K562 (cell line): Measurements from ENCODE around the gene SYK. TPM values are rescaled to one million over a fixed set of nuclear protein-coding genes. Genes with fewer than 3 reads are reported as not detected.

Source experiments
- ATAC-seq: fragments of 200-7000 bp; cut with Tn5 transposase; 3 replicates; pipeline ENCODE4 v1.9.1; 2020; ENCODE audit warnings: moderate library complexity
- BruUV-seq: library from RNA; stranded (reverse); fragments of 400-500 nt; replicated peaks from 2 replicates; lab custom pipeline; 2021; lab: Mats Ljungman, UMichigan
- CTCF ChIA-PET: fragments of 300-600 bp; formaldehyde crosslinking; extraction: SDS; loops from one replicate; lab custom pipeline; 2021; ENCODE audit warnings: low intra/inter-chr PET ratio; lab: Yijun Ruan, JAX
- POLR2A ChIA-PET: fragments of 300-600, 350-650 bp; sonication (Branson Sonifier 250); formaldehyde crosslinking; extraction: SDS; loops from one replicate; lab custom pipeline; 2021; ENCODE audit warnings: antibody characterized with exemption, inconsistent platforms; lab: Yijun Ruan, JAX
- DNase-seq, 4 experiments: peaks; one replicate each; pipeline versions ENCODE4 v3.0.0 to v3.0.0-alpha.2; 2011 to 2018; ENCODE audit warnings: low spot score in 3 of 4, mixed read lengths in 3 of 4; ENCODE audit errors: extremely low read depth in 1 of 4
- FAIRE-seq: peaks from 2 replicates; lab custom pipeline; 2011; peaks lifted over from hg19 to GRCh38; lab: Jason Lieb, UNC
- H2AFZ ChIP-seq: 2 replicates; pipeline ENCODE4 v1.6.0; 2011; ENCODE audit warnings: low read depth, low read length, control low read depth, inconsistent platforms
- H3K27ac ChIP-seq: fragments of 200-600 bp; 3 replicates; pipeline ENCODE4 v1.8.0; 2011; ENCODE audit warnings: low read depth, mild to moderate bottlenecking, control low read depth, inconsistent platforms, low read length, moderate library complexity, mixed read lengths; ENCODE audit errors: extremely low read depth
- H3K27me3 ChIP-seq, 2 experiments: fragments of 300-600 bp in 1 of 2; 2 replicates in 1 of 2; 3 replicates in 1 of 2; pipeline versions ENCODE4 v1.6.0 to v1.8.0; 2011; ENCODE audit warnings: inconsistent platforms in 2 of 2, low read length in 2 of 2, mild to moderate bottlenecking in 1 of 2, mixed read lengths in 1 of 2, moderate library complexity in 1 of 2; ENCODE audit not compliant: control insufficient read depth in 2 of 2, insufficient read depth in 2 of 2
- H3K36me3 ChIP-seq: fragments of 300-600 bp; 3 replicates; pipeline ENCODE4 v1.8.0; 2011; ENCODE audit warnings: mild to moderate bottlenecking, low read length, inconsistent platforms; ENCODE audit not compliant: control insufficient read depth, insufficient read depth
- H3K4me1 ChIP-seq, 2 experiments: fragments of 200-600 bp in 1 of 2; replicated peaks in 1 of 2; 2 replicates in 1 of 2; 3 replicates in 1 of 2; pipeline versions ENCODE4 v1.5.1 to v1.8.0; 2011; ENCODE audit warnings: inconsistent platforms in 2 of 2, low read length in 2 of 2, mild to moderate bottlenecking in 1 of 2, mixed read lengths in 1 of 2, moderate library complexity in 1 of 2; ENCODE audit not compliant: control insufficient read depth in 2 of 2, insufficient read depth in 2 of 2
- H3K4me2 ChIP-seq: 2 replicates; pipeline ENCODE4 v1.6.1; 2011; ENCODE audit warnings: low read length, control low read depth, inconsistent platforms, mixed read lengths; ENCODE audit not compliant: insufficient read depth
- H3K4me3 ChIP-seq: fragments of 200-600 bp; sonication (generic), shearing (Covaris generic); 2 replicates; pipeline ENCODE4 v1.5.1; 2016; ENCODE audit warnings: control low read depth, inconsistent platforms
- H3K79me2 ChIP-seq: fragments of 200-600 bp; 3 replicates; pipeline ENCODE4 v1.8.0; 2011; ENCODE audit warnings: low read length, inconsistent platforms; ENCODE audit not compliant: control insufficient read depth, insufficient read depth
- H3K9ac ChIP-seq, 2 experiments: 2 replicates each; pipeline versions ENCODE4 v1.6.0 to v1.6.1; 2011; ENCODE audit warnings: low read depth in 2 of 2, low read length in 2 of 2, control low read depth in 1 of 2, inconsistent platforms in 1 of 2, mild to moderate bottlenecking in 1 of 2, mixed read lengths in 1 of 2; ENCODE audit not compliant: insufficient read depth in 1 of 2
- H3K9me1 ChIP-seq: one replicate; pipeline ENCODE4 v1.6.0; 2011; ENCODE audit warnings: inconsistent platforms, mild to moderate bottlenecking, low read length, moderate library complexity; ENCODE audit not compliant: control insufficient read depth, insufficient read depth
- H3K9me3 ChIP-seq: replicated peaks from 2 replicates; pipeline ENCODE4 v1.5.1; 2011; ENCODE audit warnings: low read depth, low read length, inconsistent platforms; ENCODE audit not compliant: control insufficient read depth, insufficient read depth
- H4K20me1 ChIP-seq: replicated peaks from 2 replicates; pipeline ENCODE4 v1.6.1; 2011; ENCODE audit warnings: low read length, inconsistent platforms, mixed read lengths; ENCODE audit not compliant: control insufficient read depth, insufficient read depth
- CCNT2 ChIP-seq: IDR thresholded peaks from 2 replicates; pipeline ENCODE4 v1.6.1; 2011; ENCODE audit warnings: borderline replicate concordance, low read depth, mild to moderate bottlenecking, moderate library complexity, mixed read lengths, low read length; ENCODE audit not compliant: insufficient read length; ENCODE audit errors: extremely low read depth
- CREBBP ChIP-seq: IDR thresholded peaks from one replicate; pipeline ENCODE4 v1.6.1; 2012; ENCODE audit warnings: low read depth, mild to moderate bottlenecking, control low read depth, inconsistent platforms, low read length
- E2F5 ChIP-seq: sonication (generic); formaldehyde crosslinking; IDR thresholded peaks from 2 replicates; pipeline ENCODE4 v1.8.0; 2022; ENCODE audit warnings: mild to moderate bottlenecking, missing genetic modification reagents
- EGR1 ChIP-seq: fragments of 450-650 bp; conservative IDR thresholded peaks from 2 replicates; pipeline ENCODE4 v1.6.1; 2017; ENCODE audit warnings: mild to moderate bottlenecking
- ESRRB ChIP-seq: fragments of 250-450 bp; sonication (Bioruptor Pico); IDR thresholded peaks from 2 replicates; pipeline ENCODE4 v1.5.0; 2020; ENCODE audit warnings: mild to moderate bottlenecking, moderate library complexity, borderline replicate concordance
- RBM15 ChIP-seq: fragments of 200-400 bp; formaldehyde crosslinking; IDR thresholded peaks from 2 replicates; pipeline ENCODE4 v1.6.1; 2018; ENCODE audit warnings: mild to moderate bottlenecking, low read length, moderate library complexity; ENCODE audit not compliant: insufficient read depth
- SMAD3 ChIP-seq: fragments of 450-650 bp; formaldehyde crosslinking; conservative IDR thresholded peaks from 2 replicates; pipeline ENCODE4 v1.4.0; 2020; ENCODE audit warnings: mild to moderate bottlenecking
- SREBF1 ChIP-seq: fragments of 150-350 bp; IDR thresholded peaks from 2 replicates; pipeline ENCODE4 v1.6.1; 2014; ENCODE audit warnings: antibody characterized with exemption, low read depth, low read length, borderline replicate concordance
- WHSC1 ChIP-seq: IDR thresholded peaks from one replicate; pipeline ENCODE4 v1.6.1; 2012; ENCODE audit warnings: low read length, control low read depth, inconsistent platforms
- ZBTB33 ChIP-seq: sonication (generic); formaldehyde crosslinking; IDR thresholded peaks from 2 replicates; pipeline ENCODE4 v1.8.1; 2023; ENCODE audit warnings: mild to moderate bottlenecking, missing genetic modification reagents
- ZBTB34 ChIP-seq: fragments of 250-450 bp; sonication (Bioruptor Pico); IDR thresholded peaks from 2 replicates; pipeline ENCODE4 v1.8.0; 2021; ENCODE audit warnings: mild to moderate bottlenecking, moderate library complexity
- ZNF253 ChIP-seq: fragments of 250-450 bp; sonication (Bioruptor Pico); conservative IDR thresholded peaks from 2 replicates; pipeline ENCODE4 v1.6.1; 2021; ENCODE audit warnings: mild to moderate bottlenecking
- WGBS: fragments of 100-300 bp; shearing (Covaris generic); methylation state at CpG from one replicate; pipeline ENCODE4 v1.1.6; 2016; ENCODE audit warnings: low coverage, mixed read lengths; ENCODE audit not compliant: insufficient coverage; ENCODE audit errors: missing lambda C conversion rate; 5-methylcytosine and 5-hydroxymethylcytosine counted together
- in situ Hi-C: fragments of 300-500 bp; cut with MboI; formaldehyde crosslinking; loops from 4 replicates; pipeline ENCODE4 v1.15.0; 2018; ENCODE audit warnings: inconsistent platforms, mixed read lengths
- intact Hi-C: fragments of 100-400 bp; cut with micrococcal nuclease; formaldehyde crosslinking; loops from 2 replicates; pipeline ENCODE4 v1.14.2; 2022
- polyA plus RNA-seq, 8 experiments: library from polyadenylated mRNA; depleted of rRNA in 4 of 8; stranded (reverse) in 5 of 8; unstranded in 3 of 8; fragments of >200 nt; fragmentation: Nextera tagmentation in 2 of 8; fragmentation: Illumina TruSeq in 1 of 8; extraction: Ambion mirVana in 2 of 8; extraction: Trizol in 1 of 8; gene quantifications; 2 replicates each; pipeline versions ENCODE4 v1.2.1 to v1.2.3, GENCODE V29; 2011 to 2014; ENCODE audit warnings: inconsistent platforms in 1 of 8, missing spikeins in 1 of 8
- total RNA-seq, 7 experiments: library from RNA; depleted of rRNA in 6 of 7; stranded (reverse); fragments of >200 nt in 6 of 7; fragmentation: Illumina TruSeq in 2 of 7; extraction: Trizol in 2 of 7; gene quantifications; 2 replicates each; pipeline versions ENCODE4 v1.2.1 to v1.2.3, GENCODE V29; 2011 to 2021; ENCODE audit warnings: low replicate concordance in 1 of 7
- TF ChIP-seq, protein P1 (sequence below): fragments of 200-400 bp; formaldehyde crosslinking; IDR thresholded peaks from 2 replicates; pipeline ENCODE4 v1.6.1; 2017; ENCODE audit warnings: mild to moderate bottlenecking, low read depth, low read length, moderate library complexity

The SYK gene
- total and polyA plus RNA-seq, 9 of the 15 experiments (the other 6 are each of a cell fraction or from before 2014, with no cell fraction given) = 3.9 to 32.7 (median 16.7) TPM

- no peak for TF ChIP-seq ZBTB34 (CRISPR knock-in tag)
Observed at GRCh38 chr9:90880669-90881068, 79.0 kb downstream of the SYK start (continued).

DNA sequence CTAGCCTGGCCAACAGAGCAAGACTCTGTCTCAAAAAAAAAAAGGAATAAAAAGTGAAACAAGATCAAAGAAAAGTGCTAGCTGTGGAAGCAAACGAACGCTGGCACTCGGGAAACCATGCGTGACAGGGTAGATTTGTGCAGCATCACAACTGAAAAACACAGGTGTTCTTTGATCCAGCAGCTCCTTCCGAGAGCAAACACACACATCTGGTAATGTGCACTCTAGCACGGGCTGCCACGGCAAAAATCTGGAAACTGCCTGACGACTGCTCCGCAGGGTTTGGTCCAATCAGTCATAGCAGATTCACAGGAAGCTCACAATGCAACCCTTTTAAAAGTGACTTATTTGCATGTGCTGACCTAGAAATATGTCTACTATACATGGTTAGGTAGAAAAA lies 80.0 kb downstream of the SYK start:
- Histone ChIP-seq H4K20me1 (no peaks in the 10 kb centered on the region), H3K4me1 (no peaks in the 10 kb centered on the region), H3K4me3 (no peak overlapping the region), H3K79me2 (no peaks in the 10 kb centered on the region), H3K4me2 (no peak overlapping the region), H3K36me3 (peaks cover 33% of the 10 kb centered on the region), H3K9me3 (peaks cover 4% of the 10 kb centered on the region; the same call in 1 of the 2 replicates), H3K27ac (no peak overlapping the region), H3K27me3 (no peaks in the 10 kb centered on the region), H3K9me1 (no peaks in the 10 kb centered on the region), H3K9ac (no peak overlapping the region), H2AFZ (no peak overlapping the region)
- in situ Hi-C loops (loop anchor here (25.0 kb wide), 1 partner anchor 1294 kb away; no protein-coding TSS in a partner anchor), intact Hi-C loops (no loop called here)
- FAIRE-seq (no peak), DNase-seq (no peak), ATAC-seq (no peak)
- POLR2A ChIA-PET = no interaction called here
- CTCF ChIA-PET = no interaction called here
- no TSS peak for BruUV-seq
- 66% methylated on average over 5 of the region's 9 CpGs for WGBS
- TF ChIP-seq, protein P1, sequence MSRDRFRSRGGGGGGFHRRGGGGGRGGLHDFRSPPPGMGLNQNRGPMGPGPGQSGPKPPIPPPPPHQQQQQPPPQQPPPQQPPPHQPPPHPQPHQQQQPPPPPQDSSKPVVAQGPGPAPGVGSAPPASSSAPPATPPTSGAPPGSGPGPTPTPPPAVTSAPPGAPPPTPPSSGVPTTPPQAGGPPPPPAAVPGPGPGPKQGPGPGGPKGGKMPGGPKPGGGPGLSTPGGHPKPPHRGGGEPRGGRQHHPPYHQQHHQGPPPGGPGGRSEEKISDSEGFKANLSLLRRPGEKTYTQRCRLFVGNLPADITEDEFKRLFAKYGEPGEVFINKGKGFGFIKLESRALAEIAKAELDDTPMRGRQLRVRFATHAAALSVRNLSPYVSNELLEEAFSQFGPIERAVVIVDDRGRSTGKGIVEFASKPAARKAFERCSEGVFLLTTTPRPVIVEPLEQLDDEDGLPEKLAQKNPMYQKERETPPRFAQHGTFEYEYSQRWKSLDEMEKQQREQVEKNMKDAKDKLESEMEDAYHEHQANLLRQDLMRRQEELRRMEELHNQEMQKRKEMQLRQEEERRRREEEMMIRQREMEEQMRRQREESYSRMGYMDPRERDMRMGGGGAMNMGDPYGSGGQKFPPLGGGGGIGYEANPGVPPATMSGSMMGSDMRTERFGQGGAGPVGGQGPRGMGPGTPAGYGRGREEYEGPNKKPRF = no peak
- no peak for TF ChIP-seq ZNF253
- no peak for TF ChIP-seq E2F5 (CRISPR knock-in tag)
- TF ChIP-seq RBM15 = no peak
- TF ChIP-seq ESRRB (CRISPR knock-in tag) = no peak
- no peak for TF ChIP-seq SMAD3 (CRISPR knock-in tag)
- no peak for TF ChIP-seq CREBBP
- TF ChIP-seq EGR1 = no peak
- no peak for TF ChIP-seq WHSC1
- TF ChIP-seq SREBF1 = no peak
- TF ChIP-seq CCNT2 = no peak
- no peak for TF ChIP-seq ZBTB33 (CRISPR knock-in tag)
